ENCODE results near the gene FBF1. TPM values are rescaled to one million over a fixed set of nuclear protein-coding genes. Genes with fewer than 3 reads are reported as not detected.

Gene FBF1
- total RNA-seq, 3 donors from 2014 or later (not counting 1 experiment from before 2014, with no cell fraction given): 24.9 to 34.0 (median 33.0) TPM

- TF ChIP-seq CTCF (IDR thresholded peaks at IDR 0.05): no peak
- WGBS (ENCODE audit: insufficient coverage): 70% methylated on average over 37 of the region's 37 CpGs
- H3K4me3 Mint-ChIP-seq: peak overlapping the region; percentile 73
- intact Hi-C loops (cut with micrococcal nuclease): no loop called here
- H3K27ac Mint-ChIP-seq: peak overlapping the region; percentile 77 to 84
- H3K36me3 Mint-ChIP-seq: no peaks in the 10 kb centered on the region
- H3K4me1 Mint-ChIP-seq: peaks cover 23 to 26% of the 10 kb centered on the region in 2 donors
- Histone ChIP-seq H3K36me3 (ENCODE audit: control insufficient read depth, insufficient read depth, low read length) (peaks cover 39% of the 10 kb centered on the region), H3K27me3 (ENCODE audit: control insufficient read depth, insufficient read depth, low read length) (no peaks in the 10 kb centered on the region), H3K4me1 (ENCODE audit: control insufficient read depth, insufficient read depth, low read length) (peaks cover 24% of the 10 kb centered on the region), H3K9me3 (ENCODE audit: control insufficient read depth, insufficient read depth, low read length) (no peaks in the 10 kb centered on the region), H3K4me3 (ENCODE audit: low read length) (peak overlapping the region; percentile 55), H3K27ac (ENCODE audit: low read length) (peak overlapping the region; percentile 71)
- H3K27me3 Mint-ChIP-seq (ENCODE audit: low read depth in 2 of 2): no peaks in the 10 kb centered on the region
- DNase-seq (no peak), ATAC-seq (no peak)
- no peaks in the 10 kb centered on the region for H3K9me3 Mint-ChIP-seq
Measured at GRCh38 chr17:75897160-75898019, 43.5 kb downstream of the FBF1 start.

GRCh38 chr17:75896415-75897159 lies 44.3 kb downstream of the FBF1 start, which contains the start of gene TRIM65:
TSS of gene TRIM65 (minus strand) at chr17:75896951. CDS start at chr17:75896937, 14 bp downstream.
- DNase-seq (peak; percentile 77 to 86), ATAC-seq (peak; percentile 85 to 93 (median 90))
- Mint-ChIP-seq H3K27ac (peak within 1 kb of the TSS; percentile 77 to 84), H3K9me3 (no peaks in the 10 kb centered on the region), H3K36me3 (no peaks in the 10 kb centered on the region), H3K4me1 (peaks cover 23 to 26% of the 10 kb centered on the region in 2 donors), H3K27me3 (ENCODE audit: low read depth in 2 of 2) (no peaks in the 10 kb centered on the region), H3K4me3 (peak within 1 kb of the TSS; percentile 82)
- Histone ChIP-seq H3K27me3 (ENCODE audit: control insufficient read depth, insufficient read depth, low read length) (no peaks in the 10 kb centered on the region), H3K4me1 (ENCODE audit: control insufficient read depth, insufficient read depth, low read length) (peaks cover 24% of the 10 kb centered on the region), H3K9me3 (ENCODE audit: control insufficient read depth, insufficient read depth, low read length) (no peaks in the 10 kb centered on the region), H3K36me3 (ENCODE audit: control insufficient read depth, insufficient read depth, low read length) (peaks cover 38% of the 10 kb centered on the region), H3K27ac (ENCODE audit: low read length) (peak within 1 kb of the TSS; percentile 71), H3K4me3 (ENCODE audit: low read length) (peak within 1 kb of the TSS; percentile 55)
- intact Hi-C loops (cut with micrococcal nuclease): no loop called here
- TF ChIP-seq CTCF (IDR thresholded peaks at IDR 0.05): peak; percentile 27
- under 1% methylated on average over 102 of the region's 102 CpGs for WGBS (ENCODE audit: insufficient coverage)

DNA sequence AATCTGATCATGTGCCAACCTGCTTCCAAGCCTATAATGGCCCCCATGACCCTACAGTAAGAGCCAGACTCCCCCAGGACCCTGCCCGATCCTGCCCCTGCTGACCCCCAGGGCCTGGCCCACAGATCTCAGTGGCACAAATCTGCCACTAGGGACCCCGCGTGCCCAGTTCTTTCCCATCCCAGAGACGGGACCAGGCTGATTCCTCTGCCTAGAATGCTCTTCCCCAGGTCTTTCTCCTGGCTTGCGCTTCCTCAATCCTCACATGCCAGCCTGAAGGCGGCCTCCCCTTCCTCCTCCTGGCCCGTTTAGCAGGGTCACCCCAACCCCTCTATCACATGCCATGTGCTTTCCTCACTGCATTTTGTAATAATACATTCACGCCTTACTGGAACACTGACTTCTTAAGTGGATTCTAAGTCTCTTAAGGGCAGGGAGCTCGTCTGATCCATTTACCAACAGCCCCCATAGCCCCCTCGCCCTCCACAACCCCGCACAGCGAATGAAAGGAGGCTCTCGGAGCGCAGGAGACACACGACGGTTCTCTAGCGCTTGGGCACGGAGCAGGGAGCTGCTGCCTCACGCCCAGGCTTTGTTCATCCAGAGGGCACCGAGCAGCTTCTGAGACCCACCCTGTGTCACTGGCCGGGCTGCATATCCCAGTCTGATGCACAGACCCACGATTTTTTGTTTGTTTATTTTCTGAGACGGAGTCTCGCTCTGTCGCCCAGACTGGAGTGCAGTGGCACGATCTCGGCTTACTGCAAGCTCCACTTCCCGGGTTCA lies 45.3 kb downstream of the FBF1 start:
- WGBS (ENCODE audit: insufficient coverage): 36% methylated on average over 28 of the region's 28 CpGs
- H3K27ac ChIP-seq (ENCODE audit: low read length): peak overlapping the region; percentile 65
- no peaks in the 10 kb centered on the region for H3K27me3 ChIP-seq (ENCODE audit: control insufficient read depth, insufficient read depth, low read length)
- peaks cover 37% of the 10 kb centered on the region for H3K36me3 ChIP-seq (ENCODE audit: control insufficient read depth, insufficient read depth, low read length)
- Mint-ChIP-seq H3K9me3 (no peaks in the 10 kb centered on the region), H3K36me3 (no peaks in the 10 kb centered on the region), H3K4me3 (peak overlapping the region; percentile 82), H3K4me1 (peaks cover 23 to 26% of the 10 kb centered on the region in 2 donors), H3K27me3 (ENCODE audit: low read depth in 2 of 2) (no peaks in the 10 kb centered on the region), H3K27ac (peak overlapping the region; percentile 60 to 84)
- no peak for TF ChIP-seq CTCF (IDR thresholded peaks at IDR 0.05)
- DNase-seq (no peak), ATAC-seq (no peak)
- no peaks in the 10 kb centered on the region for H3K9me3 ChIP-seq (ENCODE audit: control insufficient read depth, insufficient read depth, low read length)
- H3K4me1 ChIP-seq (ENCODE audit: control insufficient read depth, insufficient read depth, low read length): peaks cover 24% of the 10 kb centered on the region
- H3K4me3 ChIP-seq (ENCODE audit: low read length): peak overlapping the region; percentile 45
- intact Hi-C loops (cut with micrococcal nuclease): no loop called here
